ENCODE measurements around the gene UGT3A1. TPM values are rescaled to one million over a fixed set of nuclear protein-coding genes. Genes with fewer than 3 reads are reported as not detected.

Gene UGT3A1
- total RNA-seq, 1 experiment from 2014 or later: not detected

DNA sequence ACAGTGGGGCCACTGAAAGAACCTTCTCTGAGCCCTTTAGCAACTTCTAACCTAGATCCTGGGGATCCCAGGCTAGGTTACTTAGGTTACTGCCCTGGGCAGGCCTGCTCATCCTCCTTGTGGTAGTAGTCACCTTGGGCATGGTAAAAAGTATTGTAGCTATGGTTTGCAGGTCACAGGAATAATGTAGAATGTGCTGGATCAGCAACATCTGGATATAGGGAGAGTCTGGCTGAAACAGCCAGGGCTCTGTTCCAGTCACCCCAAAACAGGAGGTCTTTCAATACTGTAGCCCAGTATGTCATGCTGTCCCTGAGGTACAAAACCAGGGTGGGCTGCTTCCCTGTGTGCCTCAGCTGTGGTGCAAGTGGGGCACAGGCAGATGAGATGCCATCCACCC is 41.9 kb upstream of the UGT3A1 start:
- no peaks in the 10 kb centered on the region for H3K36me3 ChIP-seq (ENCODE audit: control insufficient read depth in 1 of 2, insufficient read depth in 2 of 2, low read length in 2 of 2)
- no peak overlapping the region for H2AFZ ChIP-seq (ENCODE audit: low read depth, low read length, poor library complexity, severe bottlenecking)
- H3K79me2 ChIP-seq (ENCODE audit: insufficient read depth, low read length): no peaks in the 10 kb centered on the region
- no peak for TF ChIP-seq ZFX (IDR thresholded peaks at IDR 0.05)
- no peak for TF ChIP-seq SIN3A (IDR thresholded peaks at IDR 0.05; ENCODE audit: low read depth)
- TF ChIP-seq, protein P1, sequence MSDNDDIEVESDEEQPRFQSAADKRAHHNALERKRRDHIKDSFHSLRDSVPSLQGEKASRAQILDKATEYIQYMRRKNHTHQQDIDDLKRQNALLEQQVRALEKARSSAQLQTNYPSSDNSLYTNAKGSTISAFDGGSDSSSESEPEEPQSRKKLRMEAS (IDR thresholded peaks at IDR 0.05): no peak
- no peak for TF ChIP-seq ELF1 (IDR thresholded peaks at IDR 0.05; ENCODE audit: borderline replicate concordance, low read depth)
- no peak for TF ChIP-seq SRF (IDR thresholded peaks at IDR 0.05; ENCODE audit: low read depth)
- TF ChIP-seq RAD21 (IDR thresholded peaks at IDR 0.05; ENCODE audit: low read depth): no peak
- TF ChIP-seq ZBTB33 (IDR thresholded peaks at IDR 0.05; ENCODE audit: extremely low read depth, insufficient replicate concordance, low read length): no peak
- TF ChIP-seq ATF3 (IDR thresholded peaks at IDR 0.05): no peak
- no peak for TF ChIP-seq TCF7L2 (IDR thresholded peaks at IDR 0.05; ENCODE audit: borderline replicate concordance, extremely low read depth, insufficient read depth, insufficient read length)
- no peak for TF ChIP-seq ZNF274 (IDR thresholded peaks at IDR 0.05; ENCODE audit: low read depth, low read length)
- TF ChIP-seq CEBPB (IDR thresholded peaks at IDR 0.05; ENCODE audit: low read depth): no peak
- no peak for TF ChIP-seq SP1 (IDR thresholded peaks at IDR 0.05; ENCODE audit: low read depth)
- no peak for TF ChIP-seq CBX3 (IDR thresholded peaks at IDR 0.05; ENCODE audit: low read depth)
- TF ChIP-seq EZH2phosphoT487 (IDR thresholded peaks at IDR 0.05; ENCODE audit: borderline replicate concordance): no peak
- TF ChIP-seq EZH2 (IDR thresholded peaks at IDR 0.05): no peak
- no peak for TF ChIP-seq REST (IDR thresholded peaks at IDR 0.05; ENCODE audit: low read depth)
- no peak for TF ChIP-seq YY1 (IDR thresholded peaks at IDR 0.05; ENCODE audit: extremely low read depth, insufficient replicate concordance, low read depth, low read length)
- no peak for TF ChIP-seq POLR2AphosphoS5 (IDR thresholded peaks at IDR 0.05; ENCODE audit: low read depth, low read length)
- RAD21 ChIA-PET (ENCODE audit: low non-redundant PET in 1 of 2, low total read pairs in 2 of 2, uncharacterized antibody in 2 of 2, unreplicated experiment in 2 of 2): no interaction called here
- no peaks in the 10 kb centered on the region for H3K9me3 ChIP-seq (ENCODE audit: control insufficient read depth in 1 of 2, insufficient read depth in 1 of 2, low read depth in 1 of 2, low read length in 2 of 2)
- no peak overlapping the region for H3K27ac ChIP-seq (ENCODE audit: low read depth, low read length)
- no peak overlapping the region for H3K4me3 ChIP-seq (replicated peaks in 1 of 2; ENCODE audit: low read depth in 1 of 2, low read length in 2 of 2)
- CTCF ChIA-PET: no interaction called here
- ATAC-seq (no peak), DNase-seq (ENCODE audit: low read depth, low spot score) (no peak)
- H3K4me2 ChIP-seq (ENCODE audit: low read length): no peak overlapping the region
- H3K4me1 ChIP-seq (ENCODE audit: control insufficient read depth in 1 of 2, insufficient read depth in 2 of 2, low read length in 2 of 2): no peaks in the 10 kb centered on the region
- intact Hi-C loops (cut with micrococcal nuclease): no loop called here
- BruUV-seq (replicated peaks): no TSS peak
- H3K9me2 ChIP-seq (ENCODE audit: insufficient read depth): no peaks in the 10 kb centered on the region
- POLR2A ChIA-PET: no interaction called here
- H4K20me1 ChIP-seq (ENCODE audit: insufficient read depth): no peaks in the 10 kb centered on the region
- no peak overlapping the region for H3K9ac ChIP-seq (ENCODE audit: low read length)
- peaks cover 12% of the 10 kb centered on the region; the same call in 1 of the 2 replicates for H3K27me3 ChIP-seq (ENCODE audit: insufficient read depth, low read length)
